ENCODE results near the gene TTC21B.

DNA sequence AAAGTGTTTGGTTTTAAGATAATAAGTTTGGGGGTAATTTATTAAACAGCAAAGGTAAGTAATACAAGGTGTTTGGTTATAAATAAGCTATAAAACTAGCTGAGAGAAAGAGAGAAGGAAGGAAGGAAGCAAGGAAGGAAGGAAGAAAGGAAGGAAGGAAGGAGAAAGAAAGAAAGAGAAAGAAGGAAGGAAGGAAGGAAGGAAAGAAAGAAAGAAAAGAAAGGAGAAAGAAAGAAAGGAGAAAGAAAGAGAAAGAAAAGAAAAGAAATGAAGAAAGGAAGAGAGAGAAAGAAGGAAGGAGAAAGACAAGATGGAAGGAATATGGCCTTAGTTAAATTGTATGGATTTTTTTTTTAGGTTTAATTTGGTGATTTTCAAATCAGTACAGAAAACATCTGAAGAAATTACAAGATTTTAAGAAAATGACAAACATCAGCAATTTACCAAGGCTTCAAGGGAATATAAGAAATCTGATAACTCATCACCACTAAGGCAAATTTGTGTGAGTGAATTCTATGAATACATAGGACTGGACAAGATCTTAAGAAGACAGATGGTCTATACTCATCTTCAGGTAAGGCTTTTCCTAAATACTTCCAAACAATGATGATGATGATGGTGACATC is 113.1 kb downstream of the TTC21B start:
- TF ChIP-seq POLR2AphosphoS5 (IDR thresholded peaks at IDR 0.05) = no peak
- TF ChIP-seq, protein P1, sequence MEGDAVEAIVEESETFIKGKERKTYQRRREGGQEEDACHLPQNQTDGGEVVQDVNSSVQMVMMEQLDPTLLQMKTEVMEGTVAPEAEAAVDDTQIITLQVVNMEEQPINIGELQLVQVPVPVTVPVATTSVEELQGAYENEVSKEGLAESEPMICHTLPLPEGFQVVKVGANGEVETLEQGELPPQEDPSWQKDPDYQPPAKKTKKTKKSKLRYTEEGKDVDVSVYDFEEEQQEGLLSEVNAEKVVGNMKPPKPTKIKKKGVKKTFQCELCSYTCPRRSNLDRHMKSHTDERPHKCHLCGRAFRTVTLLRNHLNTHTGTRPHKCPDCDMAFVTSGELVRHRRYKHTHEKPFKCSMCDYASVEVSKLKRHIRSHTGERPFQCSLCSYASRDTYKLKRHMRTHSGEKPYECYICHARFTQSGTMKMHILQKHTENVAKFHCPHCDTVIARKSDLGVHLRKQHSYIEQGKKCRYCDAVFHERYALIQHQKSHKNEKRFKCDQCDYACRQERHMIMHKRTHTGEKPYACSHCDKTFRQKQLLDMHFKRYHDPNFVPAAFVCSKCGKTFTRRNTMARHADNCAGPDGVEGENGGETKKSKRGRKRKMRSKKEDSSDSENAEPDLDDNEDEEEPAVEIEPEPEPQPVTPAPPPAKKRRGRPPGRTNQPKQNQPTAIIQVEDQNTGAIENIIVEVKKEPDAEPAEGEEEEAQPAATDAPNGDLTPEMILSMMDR (IDR thresholded peaks at IDR 0.05) = no peak
- no peak for TF ChIP-seq EP300 (IDR thresholded peaks at IDR 0.05)
- no peak for TF ChIP-seq POLR2A (IDR thresholded peaks at IDR 0.05)

All from stomach (tissue), 4 donors.